HG03095 (cell line): ENCODE results near the gene STK11.
"Not testable (repeated sequence)": the region's sequence is repeated elsewhere in the genome, so short reads cannot be mapped to it uniquely, and the experiment has no call there.

Experiments used
- ATAC-seq: cut with Tn5 transposase; IDR thresholded peaks from one replicate; pipeline ENCODE4 v1.9.1; 2021; ENCODE audit warnings: moderate library complexity; ENCODE audit not compliant: unreplicated experiment

Gene STK11

DNA sequence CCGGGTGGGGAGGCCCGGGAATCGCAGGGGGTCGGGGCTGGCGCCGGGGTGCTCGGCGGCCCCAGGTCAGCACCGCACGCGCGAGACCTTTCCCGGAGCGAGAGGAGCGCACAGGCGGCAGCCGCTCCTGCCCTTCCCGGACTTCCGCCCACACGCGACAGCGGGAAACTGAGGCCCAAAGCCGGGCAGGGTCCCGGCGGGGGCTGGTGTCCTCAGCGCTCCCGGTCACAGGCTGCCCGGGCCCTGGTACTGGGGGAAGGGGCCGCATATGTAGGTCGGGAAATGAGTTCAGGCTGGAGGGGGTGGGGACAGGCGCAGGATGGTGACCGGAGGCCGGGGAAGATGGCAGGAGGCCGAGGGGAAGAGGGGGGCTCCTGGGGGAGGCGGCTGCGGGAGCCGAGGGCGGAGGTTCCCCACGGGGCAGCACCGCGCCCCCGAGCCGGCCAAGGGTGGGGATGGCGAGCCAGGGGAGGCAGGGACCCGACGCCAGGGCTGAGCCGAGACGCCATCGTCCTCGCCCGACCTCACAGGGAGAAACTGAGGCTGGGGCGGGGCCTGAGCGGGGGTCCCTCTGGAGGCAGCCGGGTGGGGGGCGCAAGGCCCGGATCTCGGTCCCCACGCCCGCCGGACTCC lies 31.6 kb downstream of the STK11 start:
- ATAC-seq, result no peak

DNA sequence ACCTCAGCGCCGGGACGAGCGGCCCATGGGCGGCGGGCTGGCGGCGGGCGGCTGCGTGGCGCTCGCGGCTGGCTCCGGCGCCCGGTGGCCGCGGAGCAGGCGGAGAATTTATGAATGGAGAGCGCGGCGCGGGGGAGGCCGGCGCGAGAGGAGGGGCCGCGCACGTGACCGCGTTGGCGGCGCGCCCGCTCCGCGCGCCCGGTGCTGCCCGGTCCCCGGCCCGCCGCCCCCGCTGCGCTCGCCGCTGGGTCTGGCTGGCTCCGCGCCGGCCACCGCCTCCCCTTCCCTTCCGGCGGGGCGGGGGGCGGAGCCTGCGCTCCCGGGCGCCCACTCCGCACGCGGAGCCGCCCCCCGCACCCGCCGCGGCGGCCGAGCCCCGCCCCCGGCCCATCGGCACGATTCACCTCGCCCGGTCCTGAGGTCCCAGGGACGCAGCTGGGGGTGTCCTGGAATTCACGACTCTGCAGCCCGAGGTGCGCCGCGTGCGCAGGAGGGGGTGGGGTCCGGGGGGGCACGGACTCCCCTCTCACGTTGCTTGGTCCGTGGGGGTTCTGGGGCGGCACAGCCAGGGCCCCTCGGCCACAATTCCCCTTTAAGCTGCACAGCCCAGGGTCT lies 32.3 kb downstream of the STK11 start, which contains the start of gene CBARP:
Gene CBARP (minus strand): TSS at position 252 of the 615 bp plus-strand sequence. CDS start 1,905 bp downstream, outside the sequence.
- no peak for ATAC-seq

DNA sequence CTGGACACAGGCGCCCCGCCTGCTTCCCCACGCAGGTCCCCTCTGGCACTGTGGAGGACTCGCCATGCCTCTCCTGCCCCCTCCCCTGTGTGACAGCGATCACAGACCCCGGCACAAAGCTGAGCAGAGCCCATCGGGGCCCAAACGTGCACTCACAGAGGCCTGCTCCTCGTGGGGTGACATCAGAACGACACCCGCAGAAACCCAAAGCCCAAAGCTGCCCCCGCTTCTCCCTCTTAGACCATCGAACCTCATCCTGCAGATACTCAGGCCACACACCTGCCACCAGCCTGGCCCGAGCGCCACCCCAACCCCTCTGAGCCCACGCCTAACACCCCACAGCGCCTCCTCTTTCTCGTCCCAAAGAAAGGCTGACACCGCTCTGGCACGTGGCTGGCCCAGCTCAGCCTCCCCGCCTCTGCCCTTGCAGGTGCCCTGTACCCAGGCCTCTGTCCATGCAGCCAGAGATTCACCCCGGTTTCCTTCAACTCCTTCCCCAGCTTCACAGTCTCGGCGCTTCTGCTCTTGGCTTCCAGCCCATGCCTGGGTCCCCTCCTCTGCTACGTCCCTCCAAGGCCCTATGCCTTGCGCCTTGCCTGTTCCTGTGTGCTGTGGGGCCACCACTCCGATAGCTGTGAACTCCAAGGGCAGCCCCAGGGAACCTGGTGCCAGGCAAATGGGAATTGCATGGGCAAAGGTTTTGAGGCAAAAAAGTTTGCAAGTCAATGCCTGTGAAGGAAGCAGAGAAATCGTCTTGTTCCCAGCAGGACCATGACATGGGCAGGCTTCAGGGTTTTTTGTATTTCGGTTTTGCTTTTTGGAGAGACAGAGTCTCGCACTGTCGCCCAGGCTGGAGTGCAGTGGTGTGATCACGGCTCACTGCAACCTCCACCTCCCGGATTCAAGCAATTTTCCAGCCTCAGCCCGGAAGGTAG lies 33.1 kb downstream of the STK11 start:
- no peak for ATAC-seq

DNA sequence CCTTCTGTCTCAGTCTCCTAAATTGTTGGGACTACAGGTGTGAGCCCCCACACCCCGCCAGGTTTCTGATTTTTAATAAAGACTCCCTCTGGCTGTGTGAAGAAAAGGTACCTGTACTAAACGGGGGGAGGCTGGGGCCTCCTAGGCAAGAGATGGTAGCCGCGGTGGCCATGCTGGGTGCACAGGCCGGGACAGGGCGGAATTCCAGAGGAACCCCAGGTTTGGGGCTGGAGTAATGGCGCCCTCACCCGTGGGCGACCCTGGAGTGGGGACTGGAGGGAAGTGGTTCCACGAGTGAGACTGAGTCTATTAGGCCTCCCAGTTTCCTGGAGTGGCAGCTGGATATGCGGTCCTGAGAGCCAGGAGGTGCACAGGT lies 33.8 kb downstream of the STK11 start:
- no peak for ATAC-seq

DNA sequence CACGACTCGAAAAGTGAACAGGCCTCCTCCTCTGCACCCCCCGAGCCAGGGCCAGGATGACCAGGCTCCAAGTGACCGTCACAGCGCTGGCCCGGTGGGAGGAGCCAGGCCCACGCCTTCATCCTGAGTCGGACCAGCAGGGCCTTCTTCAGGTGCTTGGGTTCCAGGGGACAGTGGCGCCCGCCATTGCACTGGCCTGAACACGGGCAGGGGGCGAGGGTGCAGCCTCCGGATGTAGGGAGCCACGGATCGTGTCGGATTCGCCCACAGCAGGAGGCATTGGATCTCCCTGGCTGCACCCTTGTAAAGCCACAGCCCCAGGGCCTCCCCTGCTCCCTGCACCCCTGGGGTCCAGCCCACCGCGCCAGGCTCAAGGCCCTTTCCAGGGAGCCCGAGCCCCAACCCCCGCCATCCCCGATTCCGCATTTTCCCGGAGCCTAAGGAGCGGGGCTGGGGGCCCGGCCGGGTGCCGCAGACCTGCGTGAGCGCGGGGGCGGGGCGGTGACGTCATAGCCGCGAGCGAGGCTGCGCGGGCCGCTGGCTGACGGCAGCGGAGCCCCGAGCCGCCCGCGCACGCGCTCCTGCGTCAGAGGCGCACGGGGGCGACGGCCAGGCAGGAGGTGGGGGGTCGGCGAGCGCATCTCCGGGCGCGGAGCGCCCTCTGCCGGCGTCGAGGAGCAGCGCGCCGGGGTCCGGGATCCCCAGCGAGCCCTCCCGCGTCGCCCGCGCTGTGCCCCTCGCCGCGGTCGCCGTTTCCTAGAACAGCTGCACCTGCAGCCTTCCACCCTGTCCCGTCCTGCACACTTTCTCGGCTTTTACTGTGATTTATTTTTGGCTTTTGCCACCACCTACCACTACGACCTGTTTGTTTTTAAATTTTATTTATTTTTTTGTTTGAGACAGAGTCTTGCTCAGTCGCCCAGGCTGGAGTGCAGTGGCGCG lies 34.5 kb downstream of the STK11 start:
- no peak for ATAC-seq

DNA sequence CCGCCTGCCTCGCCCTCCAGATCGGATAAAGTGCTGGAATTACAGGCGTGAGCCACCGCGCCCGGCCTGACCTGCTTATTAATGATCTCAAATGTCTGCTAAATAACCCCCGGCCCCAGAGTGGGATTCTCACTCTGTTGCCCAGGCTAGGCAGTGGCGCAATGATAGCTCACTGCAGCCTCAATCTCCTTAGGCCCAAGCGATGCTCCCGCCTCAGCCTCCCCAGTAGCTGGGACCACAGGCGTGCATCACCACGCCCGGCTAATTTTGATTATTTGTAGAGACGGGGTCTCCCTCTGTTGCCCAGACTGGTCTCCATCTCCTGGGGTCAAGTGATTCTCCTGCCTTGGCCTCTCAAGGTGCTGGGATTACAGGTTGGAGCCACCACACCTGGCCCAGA lies 35.3 kb downstream of the STK11 start:
- no peak for ATAC-seq

DNA sequence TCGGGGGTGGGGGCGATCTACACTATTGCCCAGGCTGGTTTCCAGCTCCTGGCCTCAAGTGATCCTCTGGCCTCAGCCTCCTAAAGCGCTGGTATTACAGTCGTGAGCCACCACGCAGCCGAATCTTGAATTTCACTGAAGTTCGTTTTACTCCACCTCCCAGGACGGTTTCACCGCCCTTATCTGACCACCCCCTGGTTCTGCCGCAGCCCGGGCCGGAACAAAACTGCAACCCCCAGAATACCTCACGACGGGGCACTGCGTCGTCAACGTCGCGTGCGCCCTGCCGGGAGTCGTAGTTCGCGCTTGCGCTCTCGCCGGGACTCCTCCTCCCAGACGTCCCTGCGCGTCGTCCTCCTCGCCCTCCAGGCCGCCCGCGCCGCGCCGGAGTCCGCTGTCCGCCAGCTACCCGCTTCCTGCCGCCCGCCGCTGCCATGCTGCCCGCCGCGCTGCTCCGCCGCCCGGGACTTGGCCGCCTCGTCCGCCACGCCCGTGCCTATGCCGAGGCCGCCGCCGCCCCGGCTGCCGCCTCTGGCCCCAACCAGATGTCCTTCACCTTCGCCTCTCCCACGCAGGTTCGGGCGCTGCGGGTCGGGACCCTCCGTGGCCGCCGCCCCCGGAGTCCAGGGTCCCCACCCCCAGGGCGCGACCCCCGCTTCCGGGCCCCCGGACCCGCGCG lies 36.0 kb downstream of the STK11 start, which contains the start of gene ATP5F1D:
Gene ATP5F1D (plus strand): TSS at position 335 of the 679 bp plus-strand sequence. CDS start 100 bp downstream, at position 435.
- peak; percentile 37 for ATAC-seq

DNA sequence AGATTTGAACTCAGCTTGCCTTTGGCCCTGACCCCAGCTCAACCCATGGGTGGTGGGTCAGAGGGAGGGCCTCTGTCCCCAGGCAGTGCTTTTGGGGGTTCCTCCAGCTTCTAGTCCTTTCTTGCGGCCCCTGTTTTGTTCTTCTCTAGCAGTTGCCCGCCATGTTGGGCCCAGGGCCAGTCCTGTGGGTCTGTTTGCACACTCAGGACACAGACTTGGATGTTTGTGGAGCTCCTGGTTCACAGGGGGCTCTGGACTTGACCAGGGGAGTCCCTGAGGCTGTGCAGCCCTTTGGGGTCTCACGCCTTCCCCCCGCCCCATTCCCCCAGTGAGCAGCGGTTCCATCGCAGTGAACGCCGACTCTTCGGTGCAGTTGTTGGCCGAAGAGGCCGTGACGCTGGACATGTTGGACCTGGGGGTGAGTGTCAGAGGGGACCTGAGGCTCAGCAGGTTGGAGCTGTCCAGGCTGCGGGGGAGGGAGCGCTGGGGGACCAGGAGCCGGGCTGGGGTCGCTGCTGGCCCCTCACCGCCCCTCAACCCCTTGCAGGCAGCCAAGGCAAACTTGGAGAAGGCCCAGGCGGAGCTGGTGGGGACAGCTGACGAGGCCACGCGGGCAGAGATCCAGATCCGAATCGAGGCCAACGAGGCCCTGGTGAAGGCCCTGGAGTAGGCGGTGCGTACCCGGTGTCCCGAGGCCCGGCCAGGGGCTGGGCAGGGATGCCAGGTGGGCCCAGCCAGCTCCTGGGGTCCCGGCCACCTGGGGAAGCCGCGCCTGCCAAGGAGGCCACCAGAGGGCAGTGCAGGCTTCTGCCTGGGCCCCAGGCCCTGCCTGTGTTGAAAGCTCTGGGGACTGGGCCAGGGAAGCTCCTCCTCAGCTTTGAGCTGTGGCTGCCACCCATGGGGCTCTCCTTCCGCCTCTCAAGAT lies 38.5 kb downstream of the STK11 start:
- no peak for ATAC-seq

DNA sequence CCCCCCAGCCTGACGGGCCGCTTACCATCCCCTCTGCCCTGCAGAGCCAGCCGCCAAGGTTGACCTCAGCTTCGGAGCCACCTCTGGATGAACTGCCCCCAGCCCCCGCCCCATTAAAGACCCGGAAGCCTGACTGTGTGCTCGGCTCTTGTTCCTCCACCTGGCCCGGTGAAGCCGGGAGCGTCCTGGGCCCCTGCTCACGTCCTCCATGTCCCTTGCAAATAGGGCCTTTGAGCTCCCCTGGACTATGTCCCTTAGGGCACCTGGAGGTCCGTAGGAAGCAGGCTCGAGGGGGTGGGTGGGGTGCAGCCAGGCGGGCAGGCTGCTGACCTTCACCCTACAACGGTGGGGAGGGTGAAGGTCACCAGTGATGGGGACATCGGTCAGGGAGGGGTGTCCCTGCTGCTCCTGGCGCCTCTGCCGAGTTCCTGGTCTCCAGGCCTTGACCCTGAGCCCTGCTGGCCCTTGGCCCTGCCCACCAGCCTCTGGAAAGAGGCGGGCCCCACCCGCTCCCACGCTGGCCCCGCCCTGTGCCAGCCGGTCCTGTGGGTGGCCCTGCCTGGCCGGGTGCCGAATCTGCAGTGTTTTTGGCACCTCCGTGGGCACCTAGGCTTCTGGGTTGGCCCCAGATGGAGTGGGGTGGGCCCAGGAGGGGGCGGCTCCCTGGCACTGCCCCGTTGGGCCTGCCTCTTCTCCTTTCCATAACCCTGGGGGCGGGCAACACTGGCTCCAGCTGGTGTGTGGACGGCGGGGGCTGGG lies 39.3 kb downstream of the STK11 start:
- ATAC-seq, result no peak

DNA sequence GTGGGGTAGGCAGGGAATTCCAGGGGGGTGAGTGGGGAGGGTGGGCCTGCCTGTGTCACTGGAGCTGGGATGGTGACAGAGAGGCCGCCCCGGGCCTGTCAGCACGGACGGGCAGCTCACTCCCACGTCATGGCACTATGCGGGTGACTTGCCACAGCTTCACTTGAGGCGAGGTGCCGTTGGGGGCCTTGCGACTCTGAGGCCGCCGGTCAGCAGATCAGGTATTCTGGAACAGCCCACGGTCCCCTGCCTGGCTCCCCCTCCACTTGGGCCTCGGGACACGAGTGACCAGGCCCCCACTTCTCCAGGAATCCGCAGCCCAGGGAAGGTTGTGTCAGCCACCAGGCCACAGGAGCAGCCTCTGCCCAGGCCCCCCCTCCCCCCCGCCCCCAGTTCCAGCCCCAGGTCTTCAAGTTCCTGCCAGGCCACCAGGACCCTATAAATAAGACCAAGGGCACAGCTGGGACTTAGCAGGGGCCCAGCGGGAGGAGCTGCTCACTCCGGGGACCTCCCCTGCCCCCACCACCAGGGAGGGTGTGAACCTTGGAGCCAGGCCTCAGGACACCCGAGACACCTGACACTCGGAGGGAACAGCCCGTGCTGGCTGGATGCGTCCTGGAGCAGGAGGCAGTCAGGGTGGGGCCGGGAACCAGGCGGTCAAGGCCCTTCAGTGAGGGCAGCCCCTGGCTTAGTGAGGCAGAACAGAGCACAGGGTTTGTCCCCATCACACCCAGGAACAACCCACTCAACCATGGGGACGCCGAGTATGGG lies 40.1 kb downstream of the STK11 start:
- no peak for ATAC-seq

DNA sequence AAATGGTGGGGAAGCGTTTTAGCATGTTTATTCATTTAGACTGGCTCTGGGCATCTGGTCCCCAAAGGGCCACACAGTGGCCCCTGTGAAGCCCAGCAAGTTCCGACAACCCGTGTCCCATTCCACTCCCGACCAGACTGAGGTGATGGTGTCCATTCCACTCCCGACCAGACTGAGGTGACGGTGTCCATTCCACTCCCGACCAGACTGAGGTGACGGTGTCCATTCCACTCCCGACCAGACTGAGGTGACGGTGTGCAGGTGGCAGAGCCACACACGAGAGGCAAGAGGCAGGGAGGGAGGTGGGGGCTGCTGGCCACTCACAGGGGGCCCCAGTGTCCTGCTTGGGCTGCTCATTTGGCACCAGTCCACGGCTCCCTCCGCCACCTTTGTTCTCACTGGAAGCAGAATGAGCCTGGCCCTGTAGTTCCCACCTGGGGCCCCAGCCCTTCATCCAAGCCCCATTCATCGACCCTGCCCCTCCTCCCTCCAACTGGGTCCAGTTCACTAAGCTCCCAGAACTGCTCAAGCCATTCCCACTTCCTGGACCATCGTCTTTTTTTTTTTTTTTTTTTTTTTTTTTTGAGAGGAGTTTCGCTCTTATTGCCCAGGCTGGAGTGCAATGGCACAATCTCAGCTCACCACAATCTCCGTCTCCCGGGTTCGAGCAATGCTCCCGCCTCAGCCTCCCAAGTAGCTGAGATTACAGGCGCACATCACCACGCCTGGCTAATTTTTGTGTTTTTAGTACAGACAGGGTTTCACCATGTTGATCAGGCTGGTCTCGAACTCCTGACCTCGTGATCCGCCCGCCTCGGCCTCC lies 40.9 kb downstream of the STK11 start:
- ATAC-seq, result not testable (repeated sequence)

DNA sequence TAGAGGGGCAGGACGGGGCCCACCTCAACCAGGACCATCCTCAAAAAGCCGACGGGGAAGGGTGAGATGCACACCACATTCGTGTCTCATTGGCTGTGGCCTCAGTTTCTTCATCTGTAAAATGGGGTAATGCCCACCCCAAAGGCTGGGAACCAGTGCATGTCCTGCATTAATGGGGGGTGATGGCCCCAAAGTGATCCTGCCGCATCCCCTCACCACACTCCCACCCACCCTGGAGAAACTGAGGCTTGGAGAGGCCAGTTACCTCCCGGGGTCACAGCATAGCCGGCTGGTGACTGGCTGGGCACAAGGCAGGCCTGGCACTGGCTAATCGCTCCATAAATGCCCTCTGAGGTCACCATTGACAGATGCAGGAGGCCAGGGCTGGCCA lies 42.2 kb downstream of the STK11 start:
- ATAC-seq, result no peak

DNA sequence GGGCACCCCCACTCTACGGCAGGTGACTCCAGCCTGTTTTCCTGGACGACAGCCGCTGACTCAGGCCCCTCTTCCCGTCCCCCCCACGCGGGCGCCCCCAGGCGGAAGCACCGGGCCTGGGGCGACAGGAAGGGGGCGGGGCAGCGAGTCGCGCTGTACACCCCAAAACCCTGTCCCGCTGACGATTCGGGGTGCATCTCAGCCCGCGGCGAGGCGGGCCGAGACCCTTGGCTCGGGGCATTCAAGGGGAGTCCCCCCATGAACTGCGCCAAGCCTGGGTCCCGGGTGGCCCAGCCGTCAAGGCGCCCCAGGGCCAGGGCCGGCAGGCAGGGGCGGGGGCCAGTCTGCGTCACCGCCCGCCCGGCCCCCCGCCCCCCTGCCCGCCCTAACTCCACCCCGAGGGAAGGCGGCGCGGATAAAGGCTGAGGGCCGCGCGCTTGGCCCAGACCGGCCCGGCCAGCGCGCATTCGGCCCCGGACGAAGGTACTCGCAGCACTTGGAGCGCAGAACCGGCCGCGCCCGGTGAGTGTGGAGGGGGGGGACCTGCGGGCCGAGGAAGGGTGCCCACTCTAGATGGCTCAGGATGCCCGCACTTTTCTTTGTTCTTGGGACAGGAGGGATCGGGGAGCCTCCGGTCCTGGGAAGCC lies 42.7 kb downstream of the STK11 start, which contains the start of gene MIDN:
Gene MIDN (plus strand): TSS at position 445 of the 647 bp plus-strand sequence. CDS start 1,714 bp downstream, outside the sequence.
- peak; percentile 13 for ATAC-seq

DNA sequence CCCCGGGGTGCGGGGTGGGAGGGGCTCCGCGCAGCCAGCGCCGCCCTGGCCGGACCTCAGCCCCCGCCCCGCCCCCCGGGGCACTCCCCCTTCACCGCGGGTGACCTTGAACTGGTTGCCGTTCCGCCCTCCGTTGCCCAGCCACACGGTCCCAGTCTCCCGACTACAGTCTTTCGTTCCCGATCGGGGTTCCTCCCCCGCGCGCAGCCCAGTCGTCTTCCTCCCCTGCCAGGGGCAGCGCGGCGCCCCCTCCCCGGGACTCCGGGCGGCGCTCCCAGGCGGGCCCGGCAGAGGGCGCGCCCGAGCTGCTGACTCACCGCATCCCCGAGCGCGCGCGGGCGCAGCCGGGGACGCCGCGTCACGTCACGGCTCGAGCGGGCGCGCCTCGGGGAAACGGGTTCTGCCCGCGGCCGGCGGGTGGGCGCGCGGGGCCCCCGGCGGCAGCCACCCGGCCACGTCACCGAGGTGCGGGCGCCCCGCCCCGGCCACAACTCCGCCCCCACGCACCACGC lies 43.3 kb downstream of the STK11 start:
- ATAC-seq, result peak; percentile 22

DNA sequence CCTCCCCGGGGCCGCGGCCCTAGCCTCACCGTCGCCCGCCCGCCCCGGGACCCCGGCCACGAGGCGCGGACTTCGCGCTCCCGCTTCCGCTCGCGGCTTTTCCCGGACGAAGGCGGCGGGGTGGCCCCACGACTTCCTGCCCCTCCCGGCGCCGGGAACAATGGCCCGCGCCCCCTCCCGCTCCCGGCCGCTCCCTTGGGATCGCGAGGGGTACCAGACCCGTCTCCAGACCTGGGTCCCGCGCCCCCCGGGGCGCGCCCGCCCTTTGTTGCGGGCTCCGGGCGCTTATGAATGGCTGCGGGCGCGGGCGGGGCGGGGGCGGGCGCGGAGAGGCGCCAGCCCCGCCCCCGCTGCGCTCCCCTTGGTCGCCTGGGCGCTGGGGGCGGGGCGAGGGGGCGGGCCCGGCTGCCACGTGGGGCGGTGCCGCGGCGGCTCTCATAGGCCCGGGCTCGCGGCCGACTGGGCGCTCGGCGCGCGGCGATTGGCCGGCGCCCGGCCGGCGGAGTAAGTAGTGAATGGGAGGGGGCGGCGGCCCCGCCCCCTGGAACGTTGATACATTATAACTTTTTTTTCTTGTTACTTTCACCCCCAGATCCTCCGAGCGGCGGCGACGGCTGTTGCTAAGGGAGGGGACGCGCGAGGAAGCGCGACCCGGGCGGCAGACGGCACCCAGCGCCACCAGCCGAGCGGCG lies 43.9 kb downstream of the STK11 start:
- peak; percentile 36 for ATAC-seq
